Measurements from ENCODE around the gene MAJIN. TPM values are rescaled to one million over a fixed set of nuclear protein-coding genes. Genes with fewer than 3 reads are reported as not detected.

The MAJIN gene
- total and polyA plus RNA-seq, 2 experiments from 2014 or later: not detected

- Mint-ChIP-seq H3K4me1 (peaks cover 20% of the 10 kb centered on the region), H3K4me3 (no peak overlapping the region), H3K27ac (no peak overlapping the region), H3K36me3 (ENCODE audit: low read depth) (no peaks in the 10 kb centered on the region; the same call in 2 of the 3 replicates), H3K9me3 (no peaks in the 10 kb centered on the region), H3K27me3 (ENCODE audit: insufficient read depth, low read depth, poor library complexity) (peaks cover 10% of the 10 kb centered on the region)
- Histone ChIP-seq H3K27me3 (ENCODE audit: insufficient read depth) (no peaks in the 10 kb centered on the region), H3K79me2 (replicated peaks; ENCODE audit: insufficient read depth) (no peaks in the 10 kb centered on the region), H3K4me3 (no peak overlapping the region), H3K27ac (ENCODE audit: low read depth) (no peak overlapping the region), H3K4me2 (no peak overlapping the region), H2AFZ (no peak overlapping the region), H3K4me1 (ENCODE audit: insufficient read depth) (peaks cover 16% of the 10 kb centered on the region; the same call in 1 of the 2 replicates), H3K9me2 (ENCODE audit: insufficient read depth) (no peaks in the 10 kb centered on the region), H3F3A (replicated peaks; ENCODE audit: low read depth) (0 out of 2 replicates have a peak, but pooled peaks cover 2% of the 10 kb centered on the region), H3K36me3 (ENCODE audit: insufficient read depth) (no peaks in the 10 kb centered on the region), H4K20me1 (replicated peaks; ENCODE audit: insufficient read depth) (no peaks in the 10 kb centered on the region)
- ATAC-seq (no peak), DNase-seq (ENCODE audit: low spot score) (no peak)
- TF ChIP-seq CREB1 (CRISPR knock-in tag; IDR thresholded peaks at IDR 0.05; ENCODE audit: low read depth): no peak
- TF ChIP-seq NANOG (IDR thresholded peaks at IDR 0.05; ENCODE audit: borderline replicate concordance): no peak
- TF ChIP-seq EZH2phosphoT487 (IDR thresholded peaks at IDR 0.05; ENCODE audit: unreplicated experiment): no peak
- no peak for TF ChIP-seq JUNB (IDR thresholded peaks at IDR 0.05; ENCODE audit: unreplicated experiment)
- no peak for TF ChIP-seq STAT1 (IDR thresholded peaks at IDR 0.05; ENCODE audit: unreplicated experiment)
- no peak for TF ChIP-seq REST (IDR thresholded peaks at IDR 0.05; ENCODE audit: unreplicated experiment)
- no peak for TF ChIP-seq ETS1 (IDR thresholded peaks at IDR 0.05)
- TF ChIP-seq EZH2 (IDR thresholded peaks at IDR 0.05; ENCODE audit: low read depth, unreplicated experiment): no peak
- TF ChIP-seq ZNF331 (CRISPR knock-in tag; IDR thresholded peaks at IDR 0.05; ENCODE audit: low read depth): no peak
- no peak for TF ChIP-seq ZNF462 (CRISPR knock-in tag; IDR thresholded peaks at IDR 0.05)
- TF ChIP-seq POLR2AphosphoS5 (IDR thresholded peaks at IDR 0.05; ENCODE audit: low read depth): no peak
- no peak for TF ChIP-seq CTCF (conservative IDR thresholded peaks at IDR 0.05; ENCODE audit: low read depth in 2 of 2)
- no peak for TF ChIP-seq ZNF114 (CRISPR knock-in tag; IDR thresholded peaks at IDR 0.05)
Measured at GRCh38 chr11:64890522-64890939, 81.4 kb downstream of the MAJIN start.
